ENCODE results near the gene KDELR1.

KDELR1 gene

DNA sequence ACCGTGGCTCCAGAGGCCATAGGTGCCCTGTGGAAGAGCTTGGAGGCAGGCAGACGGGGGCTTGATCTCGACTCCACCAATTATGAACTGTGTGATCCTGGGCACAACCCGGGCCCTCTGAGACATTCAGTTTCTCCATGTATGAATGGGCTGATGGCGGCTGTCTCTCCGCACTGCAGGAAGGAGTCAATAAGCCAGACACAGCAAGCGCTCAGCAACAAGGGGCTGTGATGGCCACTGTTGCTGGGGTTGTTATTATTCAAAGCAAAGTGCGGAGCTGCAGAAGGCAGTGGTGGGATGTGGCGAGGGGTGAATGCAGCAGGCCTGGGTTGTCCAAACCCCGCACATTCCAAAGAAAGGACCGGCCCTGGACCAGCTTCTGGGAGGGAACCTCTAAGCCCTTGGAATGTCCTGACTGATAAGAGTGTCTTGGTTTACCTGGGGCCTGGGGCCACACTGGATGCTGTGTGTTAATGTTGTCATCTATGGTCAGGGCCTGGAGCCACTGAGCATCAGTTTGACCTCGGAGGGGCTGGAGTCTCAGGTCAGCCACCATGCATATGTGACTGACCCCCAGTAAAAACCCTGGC, 35.9 kb downstream of the KDELR1 start:
- H3K27ac Mint-ChIP-seq: peak overlapping the region; percentile 83
- H3K36me3 Mint-ChIP-seq (ENCODE audit: low read depth): peaks cover 9% of the 10 kb centered on the region
- no peak for DNase-seq
- TF ChIP-seq CTCF (IDR thresholded peaks at IDR 0.05): no peak
- H3K9me3 Mint-ChIP-seq: no peaks in the 10 kb centered on the region
- no peak overlapping the region for H3K4me3 Mint-ChIP-seq
- H3K4me1 Mint-ChIP-seq: peaks cover 27% of the 10 kb centered on the region
- peaks cover 2% of the 10 kb centered on the region for H3K27me3 Mint-ChIP-seq (ENCODE audit: low read depth, poor library complexity)

- no peak for TF ChIP-seq CTCF (IDR thresholded peaks at IDR 0.05)
- Mint-ChIP-seq H3K4me1 (peaks cover 27% of the 10 kb centered on the region), H3K9me3 (no peaks in the 10 kb centered on the region), H3K27ac (peak overlapping the region; percentile 25), H3K4me3 (no peak overlapping the region), H3K27me3 (ENCODE audit: low read depth, poor library complexity) (peaks cover 2% of the 10 kb centered on the region), H3K36me3 (ENCODE audit: low read depth) (peaks cover 6% of the 10 kb centered on the region)
- DNase-seq: no peak
Observed at GRCh38 chr19:48354332-48354992, 36.9 kb downstream of the KDELR1 start.

GRCh38 chr19:48353677-48354076, 37.7 kb downstream of the KDELR1 start:
- Mint-ChIP-seq H3K27ac (peak overlapping the region; percentile 28), H3K27me3 (ENCODE audit: low read depth, poor library complexity) (peaks cover 2% of the 10 kb centered on the region), H3K4me1 (peaks cover 26% of the 10 kb centered on the region), H3K36me3 (ENCODE audit: low read depth) (peaks cover 5% of the 10 kb centered on the region), H3K9me3 (no peaks in the 10 kb centered on the region), H3K4me3 (no peak overlapping the region)
- no peak for DNase-seq
- TF ChIP-seq CTCF (IDR thresholded peaks at IDR 0.05): no peak

DNA sequence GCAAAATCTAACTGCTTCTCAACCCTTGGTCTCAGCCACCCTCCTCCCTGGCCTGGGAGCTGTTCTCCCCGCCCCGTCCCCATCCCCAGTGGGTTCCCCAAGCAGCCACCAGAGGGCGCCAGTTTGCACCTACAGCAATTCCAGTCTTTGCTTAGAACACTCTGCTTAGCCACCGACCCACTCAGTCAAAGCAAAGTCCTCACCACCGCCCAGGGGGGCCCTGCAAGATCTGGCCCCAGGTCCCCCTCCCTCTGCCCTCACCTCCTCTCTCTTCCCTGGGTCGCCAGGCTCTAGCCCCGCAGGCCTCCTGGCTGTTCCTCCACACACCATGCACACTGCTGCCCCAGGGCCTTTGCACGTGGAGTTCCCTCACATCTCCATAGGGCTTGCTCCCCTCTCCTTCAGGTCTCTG, 40.0 kb downstream of the KDELR1 start:
- Mint-ChIP-seq H3K36me3 (ENCODE audit: low read depth) (no peaks in the 10 kb centered on the region), H3K9me3 (no peaks in the 10 kb centered on the region), H3K27ac (no peak overlapping the region), H3K27me3 (ENCODE audit: low read depth, poor library complexity) (peaks cover 2% of the 10 kb centered on the region), H3K4me3 (no peak overlapping the region), H3K4me1 (peaks cover 37% of the 10 kb centered on the region)
- peak; percentile 67 for TF ChIP-seq CTCF (IDR thresholded peaks at IDR 0.05)
- peak; percentile 81 for DNase-seq

DNA sequence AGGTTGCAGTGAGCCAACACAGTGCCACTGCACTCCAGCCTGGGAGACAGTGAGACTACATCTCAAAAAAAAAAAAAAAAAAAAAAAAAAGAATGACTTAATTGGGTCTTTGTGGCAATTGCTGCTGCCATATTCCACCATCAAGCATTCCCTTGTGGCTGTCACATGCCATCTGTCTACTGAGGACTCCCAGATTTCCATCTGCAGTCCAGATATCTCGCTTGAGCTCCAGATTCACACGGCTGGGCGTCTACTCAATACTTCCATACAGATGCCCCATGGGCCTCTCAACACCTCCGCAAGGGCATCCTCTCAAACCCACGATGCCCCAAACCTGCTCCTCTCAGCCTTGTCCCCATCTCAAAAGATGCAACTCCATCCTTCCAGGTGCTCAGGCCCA, 40.5 kb downstream of the KDELR1 start:
- DNase-seq: no peak
- Mint-ChIP-seq H3K4me1 (peaks cover 40% of the 10 kb centered on the region), H3K36me3 (ENCODE audit: low read depth) (no peaks in the 10 kb centered on the region), H3K27me3 (ENCODE audit: low read depth, poor library complexity) (peaks cover 2% of the 10 kb centered on the region), H3K9me3 (no peaks in the 10 kb centered on the region), H3K27ac (peak overlapping the region; percentile 45), H3K4me3 (no peak overlapping the region)
- no peak for TF ChIP-seq CTCF (IDR thresholded peaks at IDR 0.05)

- Mint-ChIP-seq H3K4me1 (peaks cover 27% of the 10 kb centered on the region), H3K4me3 (no peak overlapping the region), H3K27me3 (ENCODE audit: low read depth, poor library complexity) (peaks cover 2% of the 10 kb centered on the region), H3K27ac (no peak overlapping the region), H3K9me3 (no peaks in the 10 kb centered on the region), H3K36me3 (ENCODE audit: low read depth) (no peaks in the 10 kb centered on the region)
- no peak for DNase-seq
- TF ChIP-seq CTCF (IDR thresholded peaks at IDR 0.05): no peak
Observed at GRCh38 chr19:48348737-48349136, 42.6 kb downstream of the KDELR1 start.
